Thyroid gland (tissue), 4 donors: ENCODE results near the gene FITM1.

ENCODE experiments used
- POLR2A ChIP-seq, 2 donors: fragments of 450-650 bp; IDR thresholded peaks; one replicate each; pipeline ENCODE4 v1.6.1; 2017; ENCODE audit warnings: antibody characterized with exemption in 2 of 2, mild to moderate bottlenecking in 2 of 2, moderate library complexity in 1 of 2
- TF ChIP-seq, protein P1 (sequence below), 6 experiments: fragments of 200-600 bp in 3 of 6; fragments of 450-650 bp in 3 of 6; sonication (generic) in 3 of 6; IDR thresholded peaks; one replicate each; pipeline ENCODE4 v1.5.1; 2016 to 2019; ENCODE audit warnings: antibody characterized with exemption in 6 of 6, mild to moderate bottlenecking in 2 of 6, inconsistent platforms in 1 of 6, moderate library complexity in 1 of 6

DNA sequence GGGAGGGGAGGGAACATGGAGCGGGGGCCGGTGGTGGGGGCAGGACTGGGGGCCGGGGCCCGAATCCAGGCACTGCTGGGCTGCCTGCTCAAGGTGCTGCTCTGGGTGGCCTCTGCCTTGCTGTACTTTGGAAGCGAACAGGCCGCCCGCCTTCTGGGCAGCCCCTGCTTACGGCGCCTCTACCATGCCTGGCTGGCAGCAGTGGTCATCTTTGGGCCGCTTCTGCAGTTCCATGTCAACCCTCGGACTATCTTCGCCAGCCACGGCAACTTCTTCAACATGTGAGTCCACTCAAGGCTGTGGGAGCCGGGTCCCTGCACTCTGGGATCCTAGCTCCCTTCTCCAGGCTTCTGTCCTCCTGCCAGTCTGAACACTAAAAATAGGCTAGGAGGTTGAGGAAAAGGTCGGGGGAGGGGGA is 1.1 kb downstream of the FITM1 start:
- TF ChIP-seq, protein P1, sequence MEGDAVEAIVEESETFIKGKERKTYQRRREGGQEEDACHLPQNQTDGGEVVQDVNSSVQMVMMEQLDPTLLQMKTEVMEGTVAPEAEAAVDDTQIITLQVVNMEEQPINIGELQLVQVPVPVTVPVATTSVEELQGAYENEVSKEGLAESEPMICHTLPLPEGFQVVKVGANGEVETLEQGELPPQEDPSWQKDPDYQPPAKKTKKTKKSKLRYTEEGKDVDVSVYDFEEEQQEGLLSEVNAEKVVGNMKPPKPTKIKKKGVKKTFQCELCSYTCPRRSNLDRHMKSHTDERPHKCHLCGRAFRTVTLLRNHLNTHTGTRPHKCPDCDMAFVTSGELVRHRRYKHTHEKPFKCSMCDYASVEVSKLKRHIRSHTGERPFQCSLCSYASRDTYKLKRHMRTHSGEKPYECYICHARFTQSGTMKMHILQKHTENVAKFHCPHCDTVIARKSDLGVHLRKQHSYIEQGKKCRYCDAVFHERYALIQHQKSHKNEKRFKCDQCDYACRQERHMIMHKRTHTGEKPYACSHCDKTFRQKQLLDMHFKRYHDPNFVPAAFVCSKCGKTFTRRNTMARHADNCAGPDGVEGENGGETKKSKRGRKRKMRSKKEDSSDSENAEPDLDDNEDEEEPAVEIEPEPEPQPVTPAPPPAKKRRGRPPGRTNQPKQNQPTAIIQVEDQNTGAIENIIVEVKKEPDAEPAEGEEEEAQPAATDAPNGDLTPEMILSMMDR (IDR thresholded peaks at IDR 0.05) = no peak
- TF ChIP-seq POLR2A (IDR thresholded peaks at IDR 0.05) = no peak
